NCI-H526 treated with DMSO at 0.1 percent for 48 hours (cell line): ENCODE results near the gene WDR70.

Experiments used
- DNase-seq: peaks from one replicate; lab custom pipeline; 2025; lab: John Stamatoyannopoulos, UW

WDR70 gene

GRCh38 chr5:37723162-37723961 is 344.2 kb downstream of the WDR70 start:
- DNase-seq: peak; percentile 21

- DNase-seq: no peak
These were observed 345.4 kb downstream of the WDR70 start for GRCh38 chr5:37724395-37725125.

GRCh38 chr5:37725185-37725584 is 346.1 kb downstream of the WDR70 start:
- no peak for DNase-seq

- DNase-seq: no peak
These were observed 348.1 kb downstream of the WDR70 start for GRCh38 chr5:37727238-37727637.

- DNase-seq: no peak
These were observed 351.9 kb downstream of the WDR70 start for GRCh38 chr5:37730896-37731455.

- DNase-seq: no peak
These were observed 355.0 kb downstream of the WDR70 start for GRCh38 chr5:37734114-37734513.

- DNase-seq: no peak
These were observed 356.7 kb downstream of the WDR70 start for GRCh38 chr5:37735649-37736347.

GRCh38 chr5:37736397-37736796 is 357.3 kb downstream of the WDR70 start:
- no peak for DNase-seq

GRCh38 chr5:37737326-37738056 is 358.4 kb downstream of the WDR70 start:
- no peak for DNase-seq

GRCh38 chr5:37738057-37738691 is 359.1 kb downstream of the WDR70 start:
- DNase-seq: no peak

- DNase-seq: no peak
These were observed 359.9 kb downstream of the WDR70 start for GRCh38 chr5:37738865-37739488.

- no peak for DNase-seq
These were observed 360.7 kb downstream of the WDR70 start for GRCh38 chr5:37739817-37740261.

- no peak for DNase-seq
These were observed 361.4 kb downstream of the WDR70 start for GRCh38 chr5:37740331-37741066.

- DNase-seq: no peak
These were observed 363.0 kb downstream of the WDR70 start for GRCh38 chr5:37742111-37742510.

- DNase-seq: no peak
These were observed 372.1 kb downstream of the WDR70 start for GRCh38 chr5:37751227-37751626.

GRCh38 chr5:37754976-37755375 is 375.9 kb downstream of the WDR70 start:
- DNase-seq: no peak

- DNase-seq: no peak
These were observed 376.5 kb downstream of the WDR70 start for GRCh38 chr5:37755581-37755980.

GRCh38 chr5:37756248-37756647 is 377.1 kb downstream of the WDR70 start:
- no peak for DNase-seq

GRCh38 chr5:37757980-37758582 is 379.0 kb downstream of the WDR70 start:
- DNase-seq: no peak

- no peak for DNase-seq
These were observed 388.1 kb downstream of the WDR70 start for GRCh38 chr5:37767251-37767650.
